ENCODE results near the gene NIM1K.
"Not testable (repeated sequence)": the region's sequence is repeated elsewhere in the genome, so short reads cannot be mapped to it uniquely, and the experiment has no call there.

Gene NIM1K

DNA sequence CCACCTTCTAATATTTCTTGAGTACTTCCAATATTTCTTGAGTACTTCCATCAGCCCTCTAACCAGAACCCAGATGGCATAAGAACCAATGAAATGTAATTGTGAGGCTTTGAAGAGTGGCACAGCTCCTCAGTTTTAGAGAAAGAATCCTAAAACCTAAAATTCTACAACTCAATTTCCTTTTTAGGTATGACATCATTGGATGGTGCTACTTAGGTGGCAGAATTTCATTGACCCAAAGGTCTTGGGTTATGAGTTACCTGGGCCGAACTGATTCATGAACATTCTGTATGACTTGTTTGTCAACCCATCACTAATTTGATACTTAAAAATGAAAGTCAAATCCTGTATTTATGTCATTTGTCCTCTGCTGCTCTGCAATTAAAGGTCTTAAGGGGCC, 108.1 kb downstream of the NIM1K start:
- TF ChIP-seq, protein P1, sequence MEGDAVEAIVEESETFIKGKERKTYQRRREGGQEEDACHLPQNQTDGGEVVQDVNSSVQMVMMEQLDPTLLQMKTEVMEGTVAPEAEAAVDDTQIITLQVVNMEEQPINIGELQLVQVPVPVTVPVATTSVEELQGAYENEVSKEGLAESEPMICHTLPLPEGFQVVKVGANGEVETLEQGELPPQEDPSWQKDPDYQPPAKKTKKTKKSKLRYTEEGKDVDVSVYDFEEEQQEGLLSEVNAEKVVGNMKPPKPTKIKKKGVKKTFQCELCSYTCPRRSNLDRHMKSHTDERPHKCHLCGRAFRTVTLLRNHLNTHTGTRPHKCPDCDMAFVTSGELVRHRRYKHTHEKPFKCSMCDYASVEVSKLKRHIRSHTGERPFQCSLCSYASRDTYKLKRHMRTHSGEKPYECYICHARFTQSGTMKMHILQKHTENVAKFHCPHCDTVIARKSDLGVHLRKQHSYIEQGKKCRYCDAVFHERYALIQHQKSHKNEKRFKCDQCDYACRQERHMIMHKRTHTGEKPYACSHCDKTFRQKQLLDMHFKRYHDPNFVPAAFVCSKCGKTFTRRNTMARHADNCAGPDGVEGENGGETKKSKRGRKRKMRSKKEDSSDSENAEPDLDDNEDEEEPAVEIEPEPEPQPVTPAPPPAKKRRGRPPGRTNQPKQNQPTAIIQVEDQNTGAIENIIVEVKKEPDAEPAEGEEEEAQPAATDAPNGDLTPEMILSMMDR (IDR thresholded peaks at IDR 0.05; ENCODE audit: low read depth, low read length, missing control alignments): no peak
- DNase-seq (ENCODE audit: extremely low read depth, low read depth): no peak
- no peak overlapping the region for H3K4me3 ChIP-seq (replicated peaks; ENCODE audit: low read depth, low read length)

- no peak for DNase-seq (ENCODE audit: extremely low read depth, low read depth)
- no peak overlapping the region for H3K4me3 ChIP-seq (replicated peaks; ENCODE audit: low read depth, low read length)
- TF ChIP-seq, protein P1 (IDR thresholded peaks at IDR 0.05; ENCODE audit: low read depth, low read length, missing control alignments): no peak
Observed at GRCh38 chr5:43301653-43302091, 109.6 kb downstream of the NIM1K start.

DNA sequence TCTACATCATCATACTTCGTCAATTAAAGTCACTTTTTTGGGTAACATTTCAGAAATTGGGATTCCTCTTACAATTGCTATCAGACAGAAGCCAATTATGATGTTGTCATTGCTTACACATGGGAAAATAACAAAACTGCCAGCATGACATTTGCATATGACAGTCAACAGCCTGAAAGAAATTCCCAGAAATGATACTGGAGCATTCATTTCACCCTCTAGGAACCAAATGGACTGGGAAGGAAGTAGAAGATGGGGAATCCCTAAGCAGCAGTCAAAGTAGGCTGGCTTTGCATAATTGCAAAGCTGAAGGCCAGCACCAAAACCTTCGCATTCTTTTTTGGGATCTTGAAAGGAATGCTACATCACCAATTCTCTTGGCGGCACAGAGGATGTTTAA, 110.5 kb downstream of the NIM1K start:
- TF ChIP-seq, protein P1 (IDR thresholded peaks at IDR 0.05; ENCODE audit: low read depth, low read length, missing control alignments): no peak
- H3K4me3 ChIP-seq (replicated peaks; ENCODE audit: low read depth, low read length): no peak overlapping the region
- no peak for DNase-seq (ENCODE audit: extremely low read depth, low read depth)

- DNase-seq (ENCODE audit: extremely low read depth, low read depth): no peak
- TF ChIP-seq, protein P1 (IDR thresholded peaks at IDR 0.05; ENCODE audit: low read depth, low read length, missing control alignments): no peak
- no peak overlapping the region for H3K4me3 ChIP-seq (replicated peaks; ENCODE audit: low read depth, low read length)
Observed at GRCh38 chr5:43303242-43303641, 111.2 kb downstream of the NIM1K start.

- DNase-seq (ENCODE audit: extremely low read depth, low read depth): no peak
- no peak overlapping the region for H3K4me3 ChIP-seq (replicated peaks; ENCODE audit: low read depth, low read length)
- TF ChIP-seq, protein P1 (IDR thresholded peaks at IDR 0.05; ENCODE audit: low read depth, low read length, missing control alignments): no peak
Observed at GRCh38 chr5:43304525-43304924, 112.5 kb downstream of the NIM1K start.

GRCh38 chr5:43305948-43306565, 114.0 kb downstream of the NIM1K start:
- no peak for DNase-seq (ENCODE audit: extremely low read depth, low read depth)
- TF ChIP-seq, protein P1 (IDR thresholded peaks at IDR 0.05; ENCODE audit: low read depth, low read length, missing control alignments): peak; percentile 60
- H3K4me3 ChIP-seq (replicated peaks; ENCODE audit: low read depth, low read length): no peak overlapping the region

- not testable (repeated sequence) for H3K4me3 ChIP-seq (replicated peaks; ENCODE audit: low read depth, low read length); DNase-seq (ENCODE audit: extremely low read depth, low read depth)
Observed at GRCh38 chr5:43306954-43307353, 114.9 kb downstream of the NIM1K start.

Measured in HFF-Myc (cell line).